Endothelial cell of umbilical vein (primary cell): Measurements from ENCODE around the gene KSR1.
"Not testable (repeated sequence)": the region's sequence is repeated elsewhere in the genome, so short reads cannot be mapped to it uniquely, and the experiment has no call there.

ENCODE experiments used
- CTCF ChIP-seq, 2 donors: IDR thresholded peaks; 1 replicate in 1 of 2; 2 replicates in 1 of 2; pipeline ENCODE4 v1.5.1; 2011; ENCODE audit warnings: low read length in 2 of 2, mild to moderate bottlenecking in 2 of 2, moderate library complexity in 2 of 2, control low read depth in 1 of 2, inconsistent platforms in 1 of 2, low read depth in 1 of 2; ENCODE audit not compliant: insufficient read depth in 1 of 2; ENCODE audit errors: extremely low read depth in 1 of 2
- EZH2 ChIP-seq: IDR thresholded peaks from 2 replicates; pipeline ENCODE4 v1.6.1; 2012; ENCODE audit warnings: borderline replicate concordance, low read depth, mild to moderate bottlenecking, moderate library complexity, low read length, inconsistent platforms; ENCODE audit not compliant: severe bottlenecking
- POLR2A ChIP-seq: IDR thresholded peaks from 2 replicates; pipeline ENCODE4 v1.6.1; 2012; ENCODE audit warnings: low read depth, mild to moderate bottlenecking, control low read depth, low read length

GRCh38 chr17:27435431-27436070 is 20.7 kb upstream of the KSR1 start:
- TF ChIP-seq CTCF (IDR thresholded peaks at IDR 0.05; ENCODE audit: extremely low read depth in 1 of 2, insufficient read depth in 1 of 2, low read depth in 1 of 2, low read length in 2 of 2); POLR2A; EZH2: not testable (repeated sequence)
